HUDEP-2 (cell line): ENCODE measurements around the gene YWHAH.
A peak's percentile ranks its signal among the peaks of the same experiment; 100 is the strongest.
"Not testable (repeated sequence)": the region's sequence is repeated elsewhere in the genome, so short reads cannot be mapped to it uniquely, and the experiment has no call there.

ENCODE experiments used
- DNase-seq, 76 experiments: peaks; one replicate each; lab custom pipeline; 2025; ENCODE audit not compliant: unreplicated experiment in 76 of 76; lab: John Stamatoyannopoulos, UW

The YWHAH gene

DNA sequence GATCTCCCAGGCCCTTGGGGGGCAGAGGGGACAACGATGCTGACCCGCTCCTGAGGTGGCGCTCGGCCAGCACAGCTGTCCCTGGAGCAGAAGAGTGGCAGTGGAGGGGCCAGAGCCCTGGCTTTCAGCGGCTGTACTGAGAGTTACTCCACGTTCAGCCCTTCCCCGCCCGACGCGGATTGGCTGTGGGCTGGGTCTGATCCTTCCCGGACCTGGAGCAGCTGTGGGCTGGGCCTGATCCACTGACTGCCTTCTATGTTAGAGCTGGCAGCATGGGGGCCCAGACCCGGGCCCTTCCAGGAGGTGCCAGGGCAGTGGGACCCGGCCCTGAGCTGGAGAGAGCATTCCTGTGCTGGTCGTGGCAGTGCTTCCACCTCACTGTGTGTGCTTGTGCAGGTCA, 27.8 kb downstream of the YWHAH start:
- no peak for DNase-seq

- DNase-seq = no peak
These were observed 29.4 kb downstream of the YWHAH start for GRCh38 chr22:31973739-31974138.

GRCh38 chr22:31977141-31977841, 33.0 kb downstream of the YWHAH start:
- DNase-seq = peak in 60 of 76 experiments; percentile 6 to 84 (median 53)

DNA sequence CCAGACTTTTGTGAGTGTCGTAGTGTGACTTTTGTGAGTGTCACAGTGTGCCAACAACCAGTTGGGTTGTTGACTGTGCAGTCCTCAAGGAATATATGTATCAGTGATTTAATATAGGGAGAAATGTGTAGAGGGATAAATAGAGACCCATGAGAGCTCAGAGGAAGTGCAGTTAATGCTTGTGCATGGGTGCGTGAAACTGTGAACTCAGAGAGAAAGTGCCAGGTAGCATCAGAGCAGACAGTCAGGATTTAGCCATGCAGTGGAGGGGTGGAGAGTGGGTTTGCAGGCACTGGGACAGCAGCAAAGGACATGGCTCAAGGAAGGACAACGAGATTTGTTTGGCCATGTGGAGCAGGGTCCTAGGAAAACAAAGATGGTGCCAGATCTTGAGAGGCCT, 33.6 kb downstream of the YWHAH start:
- DNase-seq = no peak

GRCh38 chr22:31980628-31981027, 36.3 kb downstream of the YWHAH start:
- DNase-seq = no peak

DNA sequence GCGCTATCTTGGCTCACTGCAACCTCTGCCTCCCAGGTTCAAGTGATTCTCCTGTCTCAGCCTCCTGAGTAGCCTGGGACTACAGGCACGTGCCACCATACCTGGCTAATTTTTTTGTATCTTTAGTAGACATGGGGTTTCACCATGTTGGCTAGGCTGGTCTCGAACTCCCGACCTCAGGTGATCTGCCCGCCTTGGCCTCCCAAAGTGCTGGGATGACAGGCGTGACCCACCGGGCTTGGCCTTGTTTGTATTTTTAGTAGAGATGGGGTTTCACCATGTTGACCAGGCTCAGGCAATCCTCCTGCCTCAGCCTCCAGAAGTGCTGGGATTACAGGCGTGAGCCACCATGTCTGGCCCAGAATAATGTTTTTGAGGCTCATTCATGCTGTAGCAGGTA, 37.6 kb downstream of the YWHAH start:
- not testable (repeated sequence) for DNase-seq

DNA sequence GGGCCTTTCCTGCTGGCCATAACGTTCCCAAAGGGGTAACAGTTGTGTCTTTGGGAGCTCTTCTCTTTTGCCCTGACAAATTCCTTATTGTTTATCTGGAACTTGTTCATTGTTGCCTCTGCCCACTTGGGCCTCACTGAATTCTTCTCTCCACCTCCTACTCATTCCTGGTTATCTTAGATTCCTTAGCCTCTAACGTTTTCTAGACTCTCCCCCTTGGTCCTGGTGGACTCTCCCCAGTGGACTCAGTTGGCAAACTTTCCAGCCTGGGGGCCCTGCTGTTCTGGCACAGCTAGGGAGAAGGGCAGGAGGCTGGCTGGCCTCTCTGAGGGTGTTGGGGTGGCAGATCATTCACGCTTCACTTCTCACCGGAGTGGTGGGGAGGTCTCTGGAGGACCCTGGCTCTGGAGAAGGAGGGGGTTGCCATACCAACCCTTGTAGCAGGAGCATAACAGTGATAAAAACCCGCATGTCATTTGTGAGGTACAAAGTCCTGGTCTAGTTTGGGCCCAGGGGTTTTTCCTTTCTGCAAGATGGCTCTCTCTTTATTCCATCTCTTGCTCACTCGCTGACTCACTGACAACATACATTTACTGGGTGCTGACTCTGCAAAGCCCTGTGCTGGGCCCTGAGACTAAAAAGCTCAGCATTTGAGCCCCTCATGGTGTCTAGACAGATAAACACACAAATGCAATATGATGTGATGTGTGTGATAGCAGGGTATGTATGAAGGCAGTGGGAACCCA, 39.7 kb downstream of the YWHAH start:
- no peak for DNase-seq

DNA sequence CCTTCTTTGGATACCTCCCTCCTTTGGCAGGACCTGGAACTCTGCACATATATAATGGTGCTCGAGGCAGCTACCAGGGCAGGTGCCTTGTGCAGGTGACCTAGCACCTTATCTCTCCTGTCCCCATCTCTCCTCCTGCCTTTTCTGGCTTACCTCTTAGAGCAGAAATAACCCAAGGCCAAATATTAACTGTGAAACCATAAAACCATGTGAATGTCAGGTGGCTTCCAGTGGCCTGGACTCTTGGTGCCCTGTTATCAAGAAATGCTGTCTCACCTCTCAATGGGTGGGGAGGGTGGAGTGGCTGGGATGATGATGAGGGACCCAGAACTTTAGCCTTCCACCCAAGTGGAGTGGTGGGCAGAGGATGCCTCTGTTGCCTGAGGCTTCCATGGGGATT, 42.9 kb downstream of the YWHAH start:
- no peak for DNase-seq

GRCh38 chr22:31991102-31991839, 46.9 kb downstream of the YWHAH start:
- no peak for DNase-seq

DNA sequence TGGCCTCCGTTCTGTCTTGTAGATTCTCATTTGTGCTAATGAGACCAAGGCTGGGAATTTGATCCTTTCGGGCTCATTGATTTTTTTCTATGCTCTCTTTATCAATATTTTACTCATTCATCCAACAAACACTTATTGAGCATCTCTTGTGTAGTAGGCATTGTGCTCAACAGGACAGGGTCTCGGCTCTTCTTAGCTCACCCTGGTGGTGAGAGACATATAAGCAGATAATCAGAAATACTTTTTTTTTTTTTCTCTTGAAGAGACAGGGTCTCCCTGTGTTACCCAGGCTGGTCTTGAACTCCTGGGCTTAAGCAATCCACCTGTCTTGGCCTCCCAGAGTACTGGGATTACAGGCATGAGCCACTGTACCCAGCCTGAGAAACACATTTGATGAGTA, 50.7 kb downstream of the YWHAH start:
- no peak for DNase-seq

DNA sequence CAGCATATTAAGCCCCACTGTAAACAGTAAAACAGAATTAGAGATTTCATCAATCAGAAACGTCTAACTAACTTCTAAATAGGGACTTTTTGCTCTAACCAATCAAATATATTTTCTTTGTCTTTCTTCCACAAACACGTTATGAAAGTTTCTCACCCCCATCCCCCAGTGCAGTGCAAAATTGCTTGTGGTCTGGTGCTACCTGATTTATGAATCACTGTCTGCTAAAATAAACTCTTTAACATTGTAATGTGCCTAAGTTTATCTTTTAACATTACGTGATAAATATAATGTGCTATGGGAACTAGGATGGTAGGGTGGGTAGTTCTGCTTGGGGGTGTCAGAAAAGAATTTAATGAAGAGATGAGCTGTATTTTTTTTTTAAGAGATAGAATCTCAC, 51.5 kb downstream of the YWHAH start:
- no peak for DNase-seq

GRCh38 chr22:31998784-31999385, 54.5 kb downstream of the YWHAH start:
- no peak for DNase-seq

DNA sequence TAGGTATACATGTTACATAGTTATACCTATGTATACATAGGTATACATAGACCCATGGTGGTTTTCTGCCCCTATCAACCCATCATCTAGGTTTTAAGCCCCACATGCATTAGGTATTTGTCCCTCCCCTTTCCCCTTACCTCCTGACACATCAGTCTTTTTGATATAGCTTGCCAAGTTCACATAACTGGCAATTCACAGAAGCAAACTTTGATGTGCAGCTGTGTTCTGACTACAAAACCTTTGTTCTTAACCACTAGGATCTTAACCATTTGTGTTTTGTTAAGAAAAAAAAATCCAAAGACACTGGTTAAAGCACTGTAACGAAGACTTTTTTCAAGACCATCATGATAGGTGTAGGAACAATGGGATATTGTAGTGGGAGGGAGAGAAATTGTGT, 55.8 kb downstream of the YWHAH start:
- DNase-seq = no peak

DNA sequence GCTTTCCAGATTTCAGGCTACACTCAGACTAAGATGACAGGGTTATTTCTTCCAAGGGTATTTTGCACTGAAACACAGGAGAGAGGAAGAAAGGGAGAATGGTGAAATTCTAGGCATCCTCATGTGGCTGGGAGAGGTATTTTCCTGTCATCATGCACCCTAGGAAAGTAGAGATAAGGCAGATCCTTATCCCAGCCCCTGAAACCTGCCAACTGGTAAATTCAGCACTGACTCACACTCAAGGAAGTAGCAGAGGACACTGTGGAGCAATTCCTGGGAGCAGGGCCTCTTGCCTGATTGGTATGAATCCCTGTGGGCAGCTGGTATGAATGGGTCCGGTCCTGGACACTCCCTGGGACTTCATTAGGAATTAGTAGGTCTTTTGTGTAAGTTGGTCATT, 61.1 kb downstream of the YWHAH start:
- no peak for DNase-seq
